Endothelial cell of umbilical vein (primary cell): ENCODE results near the gene BRSK1.

Experiments used
- CTCF ChIP-seq, 2 donors: IDR thresholded peaks; 1 replicate in 1 of 2; 2 replicates in 1 of 2; pipeline ENCODE4 v1.5.1; 2011; ENCODE audit warnings: low read length in 2 of 2, mild to moderate bottlenecking in 2 of 2, moderate library complexity in 2 of 2, control low read depth in 1 of 2, inconsistent platforms in 1 of 2, low read depth in 1 of 2; ENCODE audit not compliant: insufficient read depth in 1 of 2; ENCODE audit errors: extremely low read depth in 1 of 2
- EZH2 ChIP-seq: IDR thresholded peaks from 2 replicates; pipeline ENCODE4 v1.6.1; 2012; ENCODE audit warnings: borderline replicate concordance, low read depth, mild to moderate bottlenecking, moderate library complexity, low read length, inconsistent platforms; ENCODE audit not compliant: severe bottlenecking
- JUN ChIP-seq: IDR thresholded peaks from 2 replicates; pipeline ENCODE4 v1.6.1; 2011; ENCODE audit warnings: borderline replicate concordance, low read depth; ENCODE audit not compliant: insufficient read length, insufficient read depth
- MAX ChIP-seq: IDR thresholded peaks from 2 replicates; pipeline ENCODE4 v1.6.1; 2011; ENCODE audit not compliant: insufficient read depth, insufficient read length
- MYC ChIP-seq: IDR thresholded peaks from one replicate; pipeline ENCODE4 v1.6.1; 2011; ENCODE audit warnings: mild to moderate bottlenecking, low read depth, low read length
- POLR2A ChIP-seq: IDR thresholded peaks from 2 replicates; pipeline ENCODE4 v1.6.1; 2012; ENCODE audit warnings: low read depth, mild to moderate bottlenecking, control low read depth, low read length
- POLR2AphosphoS5 ChIP-seq: IDR thresholded peaks from 2 replicates; pipeline ENCODE4 v1.6.1; 2012; ENCODE audit warnings: low read depth, mild to moderate bottlenecking, control low read depth, low read length, moderate library complexity; ENCODE audit not compliant: insufficient read depth

GRCh38 chr19:55316646-55317045 lies 32.8 kb downstream of the BRSK1 start:
- no peak for TF ChIP-seq CTCF (IDR thresholded peaks at IDR 0.05; ENCODE audit: extremely low read depth in 1 of 2, insufficient read depth in 1 of 2, low read depth in 1 of 2, low read length in 2 of 2)
- TF ChIP-seq EZH2: no peak
- no peak for TF ChIP-seq MYC
- TF ChIP-seq POLR2AphosphoS5: no peak
- no peak for TF ChIP-seq POLR2A
- TF ChIP-seq JUN: no peak
- TF ChIP-seq MAX: no peak
